Measurements from ENCODE around the gene EIF4G2.

DNA sequence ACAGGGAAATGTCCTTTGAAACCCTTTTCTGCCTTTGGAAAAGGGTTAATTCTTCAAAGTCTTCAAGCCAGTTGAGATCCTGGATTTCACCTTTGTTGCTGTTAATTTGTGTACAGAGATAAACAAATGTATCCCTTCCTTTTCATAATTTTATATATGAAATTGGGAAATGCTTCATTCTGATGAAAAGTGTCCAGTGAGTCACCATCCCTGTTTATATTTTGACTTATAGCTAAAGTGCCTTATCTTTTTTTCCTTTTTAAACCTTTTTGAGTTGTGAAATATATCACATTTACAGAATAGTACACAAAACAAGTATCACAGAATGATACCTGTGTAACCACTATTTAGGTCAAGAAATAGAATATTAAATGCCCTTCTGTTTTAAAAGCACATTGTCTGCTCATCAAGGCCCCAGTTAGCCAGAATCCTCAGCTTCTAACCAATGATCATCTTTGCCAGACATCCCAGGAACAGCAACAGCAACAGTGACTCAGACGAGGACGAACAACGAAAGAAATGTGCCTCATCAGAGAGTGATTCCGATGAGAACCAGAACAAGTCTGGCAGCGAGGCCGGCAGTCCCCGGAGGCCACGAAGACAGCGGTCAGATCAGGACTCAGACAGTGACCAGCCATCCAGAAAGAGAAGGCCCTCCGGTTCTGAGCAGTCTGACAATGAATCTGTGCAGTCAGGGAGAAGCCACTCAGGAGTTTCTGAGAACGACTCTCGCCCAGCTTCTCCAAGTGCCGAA lies 30.3 kb downstream of the EIF4G2 start:
- TF ChIP-seq, protein P1, sequence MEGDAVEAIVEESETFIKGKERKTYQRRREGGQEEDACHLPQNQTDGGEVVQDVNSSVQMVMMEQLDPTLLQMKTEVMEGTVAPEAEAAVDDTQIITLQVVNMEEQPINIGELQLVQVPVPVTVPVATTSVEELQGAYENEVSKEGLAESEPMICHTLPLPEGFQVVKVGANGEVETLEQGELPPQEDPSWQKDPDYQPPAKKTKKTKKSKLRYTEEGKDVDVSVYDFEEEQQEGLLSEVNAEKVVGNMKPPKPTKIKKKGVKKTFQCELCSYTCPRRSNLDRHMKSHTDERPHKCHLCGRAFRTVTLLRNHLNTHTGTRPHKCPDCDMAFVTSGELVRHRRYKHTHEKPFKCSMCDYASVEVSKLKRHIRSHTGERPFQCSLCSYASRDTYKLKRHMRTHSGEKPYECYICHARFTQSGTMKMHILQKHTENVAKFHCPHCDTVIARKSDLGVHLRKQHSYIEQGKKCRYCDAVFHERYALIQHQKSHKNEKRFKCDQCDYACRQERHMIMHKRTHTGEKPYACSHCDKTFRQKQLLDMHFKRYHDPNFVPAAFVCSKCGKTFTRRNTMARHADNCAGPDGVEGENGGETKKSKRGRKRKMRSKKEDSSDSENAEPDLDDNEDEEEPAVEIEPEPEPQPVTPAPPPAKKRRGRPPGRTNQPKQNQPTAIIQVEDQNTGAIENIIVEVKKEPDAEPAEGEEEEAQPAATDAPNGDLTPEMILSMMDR (IDR thresholded peaks at IDR 0.05 in 8 of 11, conservative IDR thresholded peaks at IDR 0.05 in 3 of 11): no peak
- TF ChIP-seq POLR2A (IDR thresholded peaks at IDR 0.05): no peak
- no peak for TF ChIP-seq POLR2AphosphoS5 (IDR thresholded peaks at IDR 0.05)

Data from spleen (tissue), 7 donors.